IPS-11a (cell line): ENCODE data around the gene ABR.
"Not testable (repeated sequence)": the region's sequence is repeated elsewhere in the genome, so short reads cannot be mapped to it uniquely, and the experiment has no call there.

Experiments used
- H3K4me3 ChIP-seq: one replicate; pipeline ENCODE4 v1.5.1; 2013; ENCODE audit warnings: low read depth, low read length, control low read depth

The ABR gene

GRCh38 chr17:1202291-1202690, 22.5 kb upstream of the ABR start:
- no peak overlapping the region for H3K4me3 ChIP-seq

- H3K4me3 ChIP-seq: no peak overlapping the region
These were observed 21.4 kb upstream of the ABR start for GRCh38 chr17:1201132-1201702.

GRCh38 chr17:1199271-1199743, 19.5 kb upstream of the ABR start:
- H3K4me3 ChIP-seq: not testable (repeated sequence)

- no peak overlapping the region for H3K4me3 ChIP-seq
These were observed 18.2 kb upstream of the ABR start for GRCh38 chr17:1197781-1198490.

GRCh38 chr17:1197379-1197778, 17.6 kb upstream of the ABR start:
- no peak overlapping the region for H3K4me3 ChIP-seq

- no peak overlapping the region for H3K4me3 ChIP-seq
These were observed 17.2 kb upstream of the ABR start for GRCh38 chr17:1196946-1197345.

GRCh38 chr17:1192911-1193699, 13.3 kb upstream of the ABR start:
- no peak overlapping the region for H3K4me3 ChIP-seq

GRCh38 chr17:1190751-1191331, 11.1 kb upstream of the ABR start:
- no peak overlapping the region for H3K4me3 ChIP-seq

- H3K4me3 ChIP-seq: no peak overlapping the region
These were observed 9.2 kb upstream of the ABR start for GRCh38 chr17:1188812-1189504.

GRCh38 chr17:1186923-1187771, 7.4 kb upstream of the ABR start:
- H3K4me3 ChIP-seq: no peak overlapping the region

GRCh38 chr17:1186214-1186820, 6.5 kb upstream of the ABR start:
- H3K4me3 ChIP-seq: no peak overlapping the region

- H3K4me3 ChIP-seq: no peak overlapping the region
These were observed 3.5 kb upstream of the ABR start for GRCh38 chr17:1183171-1183873.

GRCh38 chr17:1182811-1183170, 3.0 kb upstream of the ABR start:
- no peak overlapping the region for H3K4me3 ChIP-seq

- no peak overlapping the region for H3K4me3 ChIP-seq
These were observed 2.0 kb upstream of the ABR start for GRCh38 chr17:1181753-1182137.

GRCh38 chr17:1180958-1181752, 1.4 kb upstream of the ABR start:
- H3K4me3 ChIP-seq: no peak overlapping the region

- H3K4me3 ChIP-seq: peak overlapping the region; percentile 69
These were observed 516 bp downstream of the ABR start for GRCh38 chr17:1179112-1179817.

GRCh38 chr17:1177016-1177700, 2.6 kb downstream of the ABR start:
- no peak overlapping the region for H3K4me3 ChIP-seq
